DMS 273 (cell line): ENCODE results near the gene GALNT5.

ENCODE experiments used
- DNase-seq: peaks from one replicate; lab custom pipeline; 2025; ENCODE audit not compliant: unreplicated experiment; lab: John Stamatoyannopoulos, UW

Gene GALNT5

DNA sequence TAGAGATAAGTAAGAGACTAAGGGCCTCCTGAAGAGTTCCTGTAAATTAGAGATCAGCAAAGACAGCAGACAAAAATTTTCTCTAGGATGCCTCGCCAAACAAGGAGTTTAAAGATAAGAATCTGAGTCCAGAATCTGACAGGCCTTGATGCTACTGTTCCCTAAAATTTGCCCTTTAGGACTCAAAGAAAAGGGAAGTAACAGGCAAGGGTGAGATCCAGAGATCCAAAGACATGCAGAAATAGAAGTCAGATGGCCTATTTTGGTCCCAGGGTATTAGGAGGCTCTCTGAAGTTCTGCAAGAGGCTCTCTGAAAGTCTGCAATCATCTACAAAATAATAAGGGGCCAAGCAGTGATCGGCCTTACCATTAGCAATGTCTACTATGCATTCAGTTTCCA lies 33.0 kb downstream of the GALNT5 start:
- no peak for DNase-seq

GRCh38 chr2:157291018-157291417 lies 33.5 kb downstream of the GALNT5 start:
- no peak for DNase-seq

DNA sequence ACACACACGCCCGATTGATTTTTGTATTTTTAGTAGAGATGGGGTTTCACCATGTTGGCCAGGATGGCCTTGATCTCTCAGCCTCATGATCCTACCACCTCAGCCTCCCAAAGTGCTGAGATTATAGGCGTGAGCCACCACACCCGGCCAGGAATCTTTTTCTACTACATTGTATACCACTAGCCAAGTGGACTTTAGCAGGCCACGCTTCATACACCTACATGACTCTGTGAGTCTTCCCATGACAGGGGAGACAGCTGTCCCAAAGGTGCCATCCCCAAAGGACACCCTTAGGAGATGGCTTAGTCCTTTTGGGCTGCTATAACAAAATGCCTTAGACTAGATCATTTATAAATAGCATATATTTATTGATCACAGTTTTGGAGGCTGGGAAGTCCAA lies 35.3 kb downstream of the GALNT5 start:
- DNase-seq = no peak

DNA sequence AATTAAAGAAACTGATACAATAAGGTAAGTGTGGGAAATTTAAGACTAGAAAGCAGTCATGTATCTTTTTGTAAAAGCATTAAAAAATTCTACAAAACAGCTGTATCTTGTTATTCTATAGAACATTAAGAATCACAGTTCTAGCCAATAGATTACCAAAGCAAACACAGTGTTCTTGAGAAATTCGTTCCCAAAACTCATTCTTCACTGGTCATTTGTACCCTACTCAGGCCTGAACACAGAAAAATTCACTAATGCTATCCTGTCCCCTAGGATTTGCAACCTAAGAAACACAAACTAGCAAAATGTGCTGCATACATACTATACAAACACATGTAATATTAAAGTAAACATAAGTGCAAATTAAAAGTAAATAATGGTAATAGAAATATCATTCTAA lies 39.0 kb downstream of the GALNT5 start:
- no peak for DNase-seq

- DNase-seq = no peak
Observed at GRCh38 chr2:157296958-157297357, 39.5 kb downstream of the GALNT5 start.

DNA sequence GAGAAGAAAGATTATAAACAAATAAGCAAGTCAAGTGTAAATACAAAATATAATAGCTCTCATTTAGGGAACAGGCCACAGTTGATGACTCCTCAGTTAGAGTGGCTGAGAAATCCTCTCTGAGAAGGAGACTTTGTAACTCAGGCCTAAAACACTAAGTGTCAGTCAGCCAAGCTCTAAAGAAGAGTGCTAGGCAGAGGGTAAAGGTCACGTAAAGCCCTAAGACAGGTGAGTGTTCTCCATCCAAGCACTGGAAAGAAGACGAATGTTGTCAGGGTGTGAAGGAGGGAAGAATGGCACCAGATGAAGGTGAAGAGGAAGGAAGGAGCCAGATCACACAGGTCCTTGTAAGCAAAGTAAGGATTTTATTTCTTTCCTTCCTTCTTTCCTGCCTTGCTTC lies 43.8 kb downstream of the GALNT5 start:
- no peak for DNase-seq

DNA sequence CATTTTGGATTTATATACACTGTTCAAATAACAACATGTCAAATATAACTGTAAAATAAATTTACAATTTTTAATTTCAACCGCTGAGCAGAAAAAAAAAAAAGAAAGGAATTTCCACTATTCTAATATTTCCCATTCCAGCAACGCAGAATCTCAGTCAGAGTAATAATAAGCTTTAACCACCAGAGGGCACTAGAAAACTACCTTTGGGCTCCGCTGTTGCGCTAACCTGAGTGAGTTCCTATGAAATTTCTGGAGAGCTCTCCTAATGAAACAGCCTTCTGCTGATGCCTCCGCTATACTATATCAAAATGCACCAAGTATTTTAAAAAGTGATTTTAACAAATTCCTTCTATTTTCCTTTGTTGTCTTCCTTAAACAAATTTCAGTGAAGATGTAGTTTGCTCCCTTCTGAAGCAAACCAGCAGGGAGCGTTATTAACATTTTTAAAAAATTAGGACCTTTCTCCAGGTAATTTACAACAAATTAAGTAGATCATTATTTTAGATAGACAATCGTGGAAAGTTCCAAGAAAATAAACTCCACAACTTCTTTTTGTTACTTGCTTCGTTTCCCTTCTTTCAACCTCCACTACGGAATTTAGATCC lies 45.1 kb downstream of the GALNT5 start:
- peak; percentile 80 for DNase-seq

DNA sequence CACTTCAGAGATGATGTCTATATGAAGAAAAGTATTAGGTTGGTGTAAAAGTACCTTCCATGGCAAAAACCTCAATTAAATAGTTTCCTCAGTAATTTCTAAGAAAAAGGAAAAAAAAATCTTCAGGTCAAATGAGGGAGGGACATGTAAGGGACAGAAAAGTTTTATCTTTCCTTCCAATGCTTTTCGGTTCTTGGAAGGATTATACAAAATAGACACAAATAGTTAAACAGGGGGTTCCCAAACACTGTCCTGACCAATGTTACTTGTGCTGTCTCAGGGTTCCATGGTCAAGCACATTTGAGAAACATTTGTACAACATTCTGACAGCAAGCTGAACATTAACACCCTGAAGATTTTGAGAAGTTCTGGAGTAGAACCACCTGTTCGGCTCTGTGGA lies 46.1 kb downstream of the GALNT5 start:
- DNase-seq = no peak

DNA sequence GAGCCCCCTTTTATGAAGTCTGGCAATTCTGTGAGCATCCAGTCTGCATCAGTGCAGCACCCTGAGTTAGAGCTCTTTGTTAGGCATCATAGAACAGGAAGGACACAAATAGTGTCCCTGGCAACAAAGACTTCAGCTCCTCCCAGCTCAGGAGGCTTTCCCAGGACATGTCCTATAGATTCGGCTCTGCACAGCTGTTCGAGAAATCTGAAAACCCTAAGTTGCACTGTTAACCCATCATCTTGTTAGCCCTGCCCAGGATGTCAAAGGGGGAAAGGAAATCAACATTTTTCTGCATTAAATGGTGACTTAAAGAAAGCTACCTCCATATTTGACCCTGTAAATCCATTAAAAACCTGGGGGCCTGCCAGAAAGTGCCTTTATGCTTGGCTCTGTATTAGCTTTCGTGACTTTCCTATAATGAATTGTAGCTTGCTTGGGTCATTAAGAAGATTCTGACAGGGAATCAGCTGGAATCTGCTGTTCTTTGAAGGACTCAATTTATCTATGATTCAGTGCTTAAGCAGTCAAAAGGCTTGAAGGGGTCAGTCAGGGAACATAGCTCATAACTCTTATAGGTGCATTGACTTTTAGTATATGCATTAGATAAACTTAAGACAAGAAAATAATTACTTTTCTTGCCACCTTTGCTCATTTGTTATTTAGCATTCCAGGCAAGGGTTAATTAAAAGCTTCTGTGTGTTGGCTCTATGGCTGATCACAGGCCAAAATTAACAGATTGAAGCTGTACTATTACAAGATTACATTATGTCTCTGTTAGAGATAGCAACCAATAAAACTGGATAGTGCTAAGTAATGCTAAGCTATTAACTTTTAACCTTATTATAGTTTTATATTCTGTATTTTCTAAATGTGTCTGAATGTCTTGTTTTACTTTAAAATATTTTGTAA lies 47.6 kb downstream of the GALNT5 start:
- peak; percentile 47 for DNase-seq

GRCh38 chr2:157305723-157306110 lies 48.2 kb downstream of the GALNT5 start:
- no peak for DNase-seq

DNA sequence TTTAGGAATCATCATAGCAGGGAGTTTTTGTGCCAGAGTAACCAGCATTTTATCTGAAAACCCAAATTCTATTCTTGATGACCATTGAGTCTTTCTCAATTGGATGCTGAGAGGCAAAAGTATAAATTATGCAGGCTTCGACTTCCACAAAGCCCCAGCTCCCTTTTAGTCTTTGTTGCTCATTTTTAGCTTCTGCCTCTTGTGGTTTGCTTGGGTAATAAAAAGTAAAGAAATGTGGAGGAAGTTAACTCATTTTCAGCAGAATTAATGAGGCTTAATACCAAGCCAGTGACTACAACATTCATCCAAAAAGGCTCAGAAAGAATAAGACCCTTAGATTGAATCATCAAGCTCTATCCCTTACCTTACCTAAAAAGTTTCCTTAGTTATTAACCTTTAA lies 49.5 kb downstream of the GALNT5 start:
- DNase-seq = peak; percentile 9

DNA sequence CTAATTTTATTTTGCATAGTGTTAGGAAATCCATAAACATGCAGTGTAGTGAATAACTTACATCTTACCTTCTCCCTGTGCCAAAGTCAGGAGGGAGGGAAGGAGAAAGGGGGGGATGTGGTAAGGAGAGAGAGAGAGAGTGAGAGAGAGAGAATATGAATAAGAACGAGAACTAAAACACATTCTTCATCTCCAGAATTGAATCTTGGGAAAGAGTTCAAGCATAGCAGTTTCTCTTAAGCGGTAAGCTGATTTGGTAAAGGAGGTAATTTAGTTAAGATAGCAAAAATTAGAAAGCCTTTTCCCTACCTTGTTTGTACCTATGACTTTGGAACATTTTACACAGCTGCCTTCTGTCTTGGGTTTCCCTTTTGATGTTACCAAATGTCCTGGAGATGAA lies 52.4 kb downstream of the GALNT5 start:
- no peak for DNase-seq

DNA sequence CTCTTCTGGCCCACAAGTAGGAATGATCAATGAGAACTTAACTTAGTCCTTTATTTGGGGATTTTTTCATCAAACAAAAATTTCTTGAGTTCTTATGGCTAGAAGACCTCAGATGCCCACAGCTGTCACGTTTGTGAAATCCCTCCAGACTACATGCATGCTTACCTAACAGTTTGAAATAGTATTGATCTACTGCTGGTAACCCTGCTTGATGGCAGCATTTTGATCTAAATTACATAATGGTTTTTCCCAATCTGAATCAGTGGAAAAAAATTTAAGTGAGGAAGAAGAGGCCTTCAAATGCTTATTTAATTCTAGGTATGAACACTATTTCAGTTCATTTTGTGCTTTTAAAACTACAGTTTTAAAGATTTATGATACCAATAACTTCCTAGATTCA lies 54.2 kb downstream of the GALNT5 start:
- DNase-seq = no peak

- no peak for DNase-seq
Observed at GRCh38 chr2:157312866-157313486, 55.5 kb downstream of the GALNT5 start.

GRCh38 chr2:157315901-157316300 lies 58.4 kb downstream of the GALNT5 start:
- no peak for DNase-seq

GRCh38 chr2:157318884-157319283 lies 61.4 kb downstream of the GALNT5 start:
- DNase-seq = no peak

GRCh38 chr2:157319795-157320194 lies 62.3 kb downstream of the GALNT5 start:
- no peak for DNase-seq

GRCh38 chr2:157320409-157320808 lies 62.9 kb downstream of the GALNT5 start:
- DNase-seq = no peak

DNA sequence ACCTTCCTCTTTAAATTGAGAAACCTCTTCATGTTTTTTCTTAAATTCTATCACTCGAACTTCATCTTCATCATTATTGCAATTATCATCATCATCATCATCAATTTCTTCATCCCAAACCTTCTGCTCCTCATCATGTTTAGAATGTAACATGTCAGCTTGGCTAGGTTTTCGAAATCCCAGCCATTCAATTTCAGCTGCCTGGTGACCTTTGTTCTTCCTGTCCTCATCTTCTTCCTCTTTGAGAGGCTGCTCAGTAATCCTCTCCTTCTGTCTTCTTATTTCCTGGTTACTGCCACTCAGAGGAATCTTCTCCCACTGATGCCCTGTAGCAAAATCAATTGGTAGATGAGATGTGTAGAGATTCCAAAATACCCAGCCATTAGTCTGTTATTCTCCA lies 64.0 kb downstream of the GALNT5 start:
- DNase-seq = no peak

DNA sequence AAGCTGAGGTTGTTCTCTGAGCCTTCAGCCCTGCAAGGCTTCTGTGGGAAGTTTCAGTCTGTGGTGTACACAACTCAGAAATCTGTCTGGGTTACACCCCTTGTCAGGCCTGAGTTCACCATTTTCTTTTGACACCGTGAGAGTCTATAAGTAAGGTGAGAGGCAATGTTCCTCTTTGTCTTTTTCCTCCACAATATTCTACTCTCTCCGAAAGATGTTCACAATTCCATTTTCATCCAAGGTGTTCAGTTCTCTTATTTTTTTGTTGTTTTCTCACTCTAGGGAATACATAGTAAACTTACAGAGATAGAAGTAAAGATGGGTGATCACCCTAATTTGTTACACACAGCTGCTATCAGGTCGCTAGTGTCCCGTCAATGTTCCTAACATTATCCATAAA lies 64.9 kb downstream of the GALNT5 start:
- no peak for DNase-seq

GRCh38 chr2:157324331-157324843 lies 66.9 kb downstream of the GALNT5 start:
- DNase-seq = no peak

DNA sequence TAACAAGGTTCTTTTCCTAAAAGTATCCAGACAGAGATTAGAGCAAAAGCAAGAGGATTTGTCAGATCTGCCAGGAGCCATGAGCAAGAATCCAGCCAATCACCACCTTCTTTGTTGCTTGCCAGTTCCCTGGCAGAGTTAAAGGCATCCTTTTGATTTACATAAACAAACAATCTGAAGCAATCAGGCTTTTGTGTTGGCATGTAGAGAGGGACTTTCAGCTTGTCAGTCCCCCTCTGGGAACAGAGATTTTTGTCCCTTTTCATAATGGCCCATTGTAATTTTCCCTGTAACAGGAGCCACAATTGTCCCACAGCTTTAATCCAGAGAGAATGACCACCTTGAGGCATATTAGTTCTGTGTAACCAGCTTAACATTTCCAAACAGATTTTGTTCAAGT lies 68.3 kb downstream of the GALNT5 start, which contains the start of gene ERMN:
Gene ERMN (minus strand): TSS at position 39 of the 400 bp plus-strand sequence. CDS start 182 bp downstream, outside the sequence.
- DNase-seq = peak; percentile 20
